H9 (cell line): ENCODE measurements around the gene ODF2. TPM values are rescaled to one million over a fixed set of nuclear protein-coding genes. Genes with fewer than 3 reads are reported as not detected.

Experiments used
- DNase-seq: peaks from one replicate; pipeline ENCODE4 v3.0.0-alpha.2; 2017
- H2AFZ ChIP-seq: one replicate; pipeline ENCODE4 v1.6.1; 2013; ENCODE audit warnings: mild to moderate bottlenecking, low read length, control low read depth, moderate library complexity
- H2AK5ac ChIP-seq: 2 replicates; pipeline ENCODE4 v1.6.1; 2013; ENCODE audit warnings: low read length, control low read depth, mixed read lengths; ENCODE audit not compliant: insufficient read length
- H2BK120ac ChIP-seq: one replicate; pipeline ENCODE4 v1.6.1; 2013; ENCODE audit warnings: low read depth, mild to moderate bottlenecking, low read length, control low read depth, inconsistent platforms; ENCODE audit not compliant: poor library complexity, severe bottlenecking
- H2BK12ac ChIP-seq: 2 replicates; pipeline ENCODE4 v1.6.1; 2013; ENCODE audit warnings: low read length, control low read depth, mixed read lengths, low read depth; ENCODE audit not compliant: insufficient read length
- H2BK15ac ChIP-seq: 2 replicates; pipeline ENCODE4 v1.6.1; 2013; ENCODE audit warnings: low read depth, low read length, control low read depth
- H2BK20ac ChIP-seq: one replicate; pipeline ENCODE4 v1.6.1; 2013; ENCODE audit warnings: low read depth, mild to moderate bottlenecking, low read length, control low read depth, inconsistent platforms; ENCODE audit not compliant: poor library complexity, severe bottlenecking
- H2BK5ac ChIP-seq: 2 replicates; pipeline ENCODE4 v1.6.1; 2013; ENCODE audit warnings: low read length, control low read depth, mixed read lengths; ENCODE audit not compliant: insufficient read length
- H3K14ac ChIP-seq: 2 replicates; pipeline ENCODE4 v1.6.1; 2013; ENCODE audit warnings: low read length, control low read depth; ENCODE audit not compliant: insufficient read depth
- H3K18ac ChIP-seq: 2 replicates; pipeline ENCODE4 v1.6.1; 2013; ENCODE audit warnings: low read depth, mild to moderate bottlenecking, mixed read lengths, low read length, control low read depth; ENCODE audit not compliant: insufficient read length
- H3K23ac ChIP-seq: 2 replicates; pipeline ENCODE4 v1.6.1; 2013; ENCODE audit warnings: low read length, control low read depth, mixed read lengths, low read depth; ENCODE audit not compliant: insufficient read length
- H3K23me2 ChIP-seq: 2 replicates; pipeline ENCODE4 v1.6.1; 2013; ENCODE audit warnings: low read depth, mild to moderate bottlenecking, mixed read lengths, low read length, control low read depth; ENCODE audit not compliant: insufficient read length, poor library complexity, severe bottlenecking
- H3K27ac ChIP-seq: 2 replicates; pipeline ENCODE4 v1.5.1; 2013; ENCODE audit warnings: low read length, control low read depth, mixed read lengths, low read depth; ENCODE audit not compliant: insufficient read length
- H3K27me3 ChIP-seq: 2 replicates; pipeline ENCODE4 v1.6.1; 2013; ENCODE audit warnings: low read length, control low read depth, inconsistent platforms; ENCODE audit not compliant: insufficient read depth
- H3K4ac ChIP-seq: 2 replicates; pipeline ENCODE4 v1.6.1; 2013; ENCODE audit warnings: low read depth, mild to moderate bottlenecking, control low read depth, inconsistent platforms, low read length, moderate library complexity
- H3K4me1 ChIP-seq: 2 replicates; pipeline ENCODE4 v1.6.1; 2013; ENCODE audit warnings: low read length, control low read depth, inconsistent platforms; ENCODE audit not compliant: insufficient read depth
- H3K4me2 ChIP-seq: 2 replicates; pipeline ENCODE4 v1.6.1; 2013; ENCODE audit warnings: low read length, control low read depth, mixed read lengths; ENCODE audit not compliant: insufficient read length, insufficient read depth
- H3K56ac ChIP-seq: 2 replicates; pipeline ENCODE4 v1.6.1; 2013; ENCODE audit warnings: low read depth, mild to moderate bottlenecking, mixed read lengths, low read length, control low read depth; ENCODE audit not compliant: insufficient read length
- H3K79me1 ChIP-seq: 2 replicates; pipeline ENCODE4 v1.6.1; 2013; ENCODE audit warnings: low read depth, mild to moderate bottlenecking, moderate library complexity, low read length, control low read depth, inconsistent platforms; ENCODE audit not compliant: insufficient read depth, poor library complexity, severe bottlenecking
- H3K79me2 ChIP-seq: 2 replicates; pipeline ENCODE4 v1.6.1; 2013; ENCODE audit warnings: low read length, control low read depth, inconsistent platforms; ENCODE audit not compliant: insufficient read depth
- H3K9ac ChIP-seq: 2 replicates; pipeline ENCODE4 v1.6.1; 2013; ENCODE audit warnings: low read length, control low read depth, mixed read lengths; ENCODE audit not compliant: insufficient read length; ENCODE audit errors: extremely low read depth
- H3K9me3 ChIP-seq: one replicate; pipeline ENCODE4 v1.6.1; 2013; ENCODE audit warnings: low read depth, low read length, inconsistent platforms; ENCODE audit not compliant: control insufficient read depth
- H3T11ph ChIP-seq: one replicate; pipeline ENCODE4 v1.6.1; 2013; ENCODE audit warnings: mild to moderate bottlenecking, low read length, control low read depth, inconsistent platforms
- H4K20me1 ChIP-seq: one replicate; pipeline ENCODE4 v1.6.1; 2013; ENCODE audit not compliant: control insufficient read depth, insufficient read length, insufficient read depth
- H4K5ac ChIP-seq: 2 replicates; pipeline ENCODE4 v1.6.1; 2013; ENCODE audit warnings: low read depth, mild to moderate bottlenecking, mixed read lengths, low read length, control low read depth; ENCODE audit not compliant: insufficient read length
- H4K8ac ChIP-seq: replicated peaks from 2 replicates; pipeline ENCODE4 v1.6.1; 2013; ENCODE audit warnings: low read length, control low read depth, mixed read lengths, low read depth; ENCODE audit not compliant: insufficient read length
- H4K91ac ChIP-seq: 2 replicates; pipeline ENCODE4 v1.6.1; 2013; ENCODE audit warnings: low read depth, mild to moderate bottlenecking, moderate library complexity, mixed read lengths, low read length, control low read depth; ENCODE audit not compliant: insufficient read length
- H3K27ac Mint-ChIP-seq, 3 experiments: 2 replicates in 2 of 3; 3 replicates in 1 of 3; pipeline ENCODE4 v1.8.0; 2020 to 2021; ENCODE audit warnings: mixed read lengths in 3 of 3, mild to moderate bottlenecking in 1 of 3, moderate library complexity in 1 of 3
- H3K27me3 Mint-ChIP-seq: 2 replicates; pipeline ENCODE4 v1.8.0; 2021; ENCODE audit warnings: low read depth, mild to moderate bottlenecking, moderate library complexity, mixed read lengths
- H3K36me3 Mint-ChIP-seq, 3 experiments: 2 replicates in 2 of 3; 3 replicates in 1 of 3; pipeline ENCODE4 v1.8.0; 2020 to 2021; ENCODE audit warnings: low read depth in 3 of 3, mixed read lengths in 3 of 3; ENCODE audit not compliant: insufficient read depth in 1 of 3
- H3K4me1 Mint-ChIP-seq, 2 experiments: 2 replicates each; pipeline ENCODE4 v1.8.0; 2020; ENCODE audit warnings: mixed read lengths in 2 of 2
- H3K4me3 Mint-ChIP-seq, 2 experiments: 2 replicates in 1 of 2; 3 replicates in 1 of 2; pipeline ENCODE4 v1.8.0; 2020 to 2021; ENCODE audit warnings: mild to moderate bottlenecking in 2 of 2, mixed read lengths in 2 of 2, moderate library complexity in 1 of 2
- H3K9me3 Mint-ChIP-seq, 2 experiments: 2 replicates in 1 of 2; 3 replicates in 1 of 2; pipeline ENCODE4 v1.8.0; 2020; ENCODE audit warnings: mild to moderate bottlenecking in 2 of 2, mixed read lengths in 2 of 2, moderate library complexity in 1 of 2
- WGBS: extraction: QIAGEN DNeasy Blood & Tissue Kit; methylation state at CpG from one replicate; pipeline ENCODE4 v1.1.7; 2013; ENCODE audit warnings: missing lambda C conversion rate, low lambda C conversion rate, mixed read lengths; ENCODE audit not compliant: insufficient read length; ENCODE audit errors: extremely low coverage; 5-methylcytosine and 5-hydroxymethylcytosine counted together
- total RNA-seq: library from RNA; stranded (reverse); gene quantifications from 2 replicates; pipeline ENCODE4 v1.2.1, GENCODE V29; 2021
- TF ChIP-seq, protein P1 (sequence below): fragments of 200-600 bp; sonication (generic); conservative IDR thresholded peaks from 3 replicates; pipeline ENCODE4 v1.8.0; 2021; ENCODE audit warnings: antibody characterized with exemption, mild to moderate bottlenecking

Gene ODF2
- total RNA-seq, 1 experiment from 2014 or later, result 16.7 TPM

DNA sequence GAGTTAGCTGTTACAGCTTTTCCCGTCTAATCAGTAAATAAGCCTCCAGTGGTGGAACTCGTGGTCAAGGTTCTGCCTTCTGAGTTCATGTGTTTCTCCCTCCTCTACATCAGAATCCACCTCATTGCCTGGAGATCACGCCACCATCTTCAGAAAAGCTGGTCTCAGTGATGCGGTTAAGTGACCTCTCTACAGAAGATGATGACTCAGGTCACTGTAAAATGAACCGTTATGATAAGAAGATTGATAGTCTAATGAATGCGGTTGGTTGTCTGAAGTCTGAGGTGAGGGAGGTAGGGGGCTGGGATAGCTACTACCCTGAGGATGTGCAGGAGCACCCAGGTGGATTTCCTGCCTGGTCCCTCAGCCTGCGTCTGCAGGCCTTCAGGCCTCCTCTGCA, 13.3 kb downstream of the ODF2 start:
- Histone ChIP-seq H3K4ac (no peak overlapping the region), H4K91ac (no peak overlapping the region), H3K79me2 (no peaks in the 10 kb centered on the region), H3K27me3 (no peaks in the 10 kb centered on the region), H3K9me3 (no peaks in the 10 kb centered on the region), H3T11ph (no peak overlapping the region), H3K27ac (no peak overlapping the region), H3K14ac (no peak overlapping the region), H2BK12ac (no peak overlapping the region), H3K79me1 (no peaks in the 10 kb centered on the region), H3K23ac (no peak overlapping the region), H4K5ac (no peak overlapping the region), H3K23me2 (no peaks in the 10 kb centered on the region), H2AK5ac (no peak overlapping the region), H3K9ac (no peak overlapping the region), H2BK5ac (no peak overlapping the region), H2BK120ac (no peak overlapping the region), H2AFZ (no peak overlapping the region), H3K18ac (no peak overlapping the region), H3K4me1 (no peaks in the 10 kb centered on the region), H3K4me2 (no peak overlapping the region), H4K20me1 (no peaks in the 10 kb centered on the region), H3K56ac (no peak overlapping the region), H2BK20ac (no peak overlapping the region), H4K8ac (no peak overlapping the region), H2BK15ac (no peak overlapping the region)
- no peak for DNase-seq
- H3K36me3 Mint-ChIP-seq, result peaks cover 2 to 21% (median 7%) of the 10 kb centered on the region in 3 experiments; a peak in 5 of 7 replicates
- H3K27ac Mint-ChIP-seq, result no peak overlapping the region
- H3K4me1 Mint-ChIP-seq, result no peaks in the 10 kb centered on the region
- TF ChIP-seq, protein P1, sequence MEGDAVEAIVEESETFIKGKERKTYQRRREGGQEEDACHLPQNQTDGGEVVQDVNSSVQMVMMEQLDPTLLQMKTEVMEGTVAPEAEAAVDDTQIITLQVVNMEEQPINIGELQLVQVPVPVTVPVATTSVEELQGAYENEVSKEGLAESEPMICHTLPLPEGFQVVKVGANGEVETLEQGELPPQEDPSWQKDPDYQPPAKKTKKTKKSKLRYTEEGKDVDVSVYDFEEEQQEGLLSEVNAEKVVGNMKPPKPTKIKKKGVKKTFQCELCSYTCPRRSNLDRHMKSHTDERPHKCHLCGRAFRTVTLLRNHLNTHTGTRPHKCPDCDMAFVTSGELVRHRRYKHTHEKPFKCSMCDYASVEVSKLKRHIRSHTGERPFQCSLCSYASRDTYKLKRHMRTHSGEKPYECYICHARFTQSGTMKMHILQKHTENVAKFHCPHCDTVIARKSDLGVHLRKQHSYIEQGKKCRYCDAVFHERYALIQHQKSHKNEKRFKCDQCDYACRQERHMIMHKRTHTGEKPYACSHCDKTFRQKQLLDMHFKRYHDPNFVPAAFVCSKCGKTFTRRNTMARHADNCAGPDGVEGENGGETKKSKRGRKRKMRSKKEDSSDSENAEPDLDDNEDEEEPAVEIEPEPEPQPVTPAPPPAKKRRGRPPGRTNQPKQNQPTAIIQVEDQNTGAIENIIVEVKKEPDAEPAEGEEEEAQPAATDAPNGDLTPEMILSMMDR, result no peak
- WGBS, result no CpG with 5 or more reads among the region's 7 CpGs
- no peaks in the 10 kb centered on the region for H3K9me3 Mint-ChIP-seq
- peaks cover 2% of the 10 kb centered on the region; the same call in 1 of the 2 replicates for H3K27me3 Mint-ChIP-seq
- H3K4me3 Mint-ChIP-seq, result no peak overlapping the region
